AG09309 (cell line): ENCODE measurements around the gene PRTFDC1.
"Not testable (repeated sequence)": the region's sequence is repeated elsewhere in the genome, so short reads cannot be mapped to it uniquely, and the experiment has no call there.

Experiments used
- DNase-seq: peaks from one replicate; pipeline ENCODE4 v3.0.0-alpha.2; 2010; ENCODE audit warnings: low read depth
- H3K4me3 ChIP-seq: 2 replicates; pipeline ENCODE4 v1.5.1; 2011; ENCODE audit warnings: mild to moderate bottlenecking, low read depth, low read length, moderate library complexity; ENCODE audit not compliant: control insufficient read depth
- TF ChIP-seq, protein P1 (sequence below): IDR thresholded peaks from 2 replicates; pipeline ENCODE4 v1.5.1; 2011; ENCODE audit warnings: mild to moderate bottlenecking, low read depth, low read length, inconsistent platforms; ENCODE audit not compliant: insufficient read depth, control insufficient read depth; ENCODE audit errors: missing control alignments

PRTFDC1 gene

DNA sequence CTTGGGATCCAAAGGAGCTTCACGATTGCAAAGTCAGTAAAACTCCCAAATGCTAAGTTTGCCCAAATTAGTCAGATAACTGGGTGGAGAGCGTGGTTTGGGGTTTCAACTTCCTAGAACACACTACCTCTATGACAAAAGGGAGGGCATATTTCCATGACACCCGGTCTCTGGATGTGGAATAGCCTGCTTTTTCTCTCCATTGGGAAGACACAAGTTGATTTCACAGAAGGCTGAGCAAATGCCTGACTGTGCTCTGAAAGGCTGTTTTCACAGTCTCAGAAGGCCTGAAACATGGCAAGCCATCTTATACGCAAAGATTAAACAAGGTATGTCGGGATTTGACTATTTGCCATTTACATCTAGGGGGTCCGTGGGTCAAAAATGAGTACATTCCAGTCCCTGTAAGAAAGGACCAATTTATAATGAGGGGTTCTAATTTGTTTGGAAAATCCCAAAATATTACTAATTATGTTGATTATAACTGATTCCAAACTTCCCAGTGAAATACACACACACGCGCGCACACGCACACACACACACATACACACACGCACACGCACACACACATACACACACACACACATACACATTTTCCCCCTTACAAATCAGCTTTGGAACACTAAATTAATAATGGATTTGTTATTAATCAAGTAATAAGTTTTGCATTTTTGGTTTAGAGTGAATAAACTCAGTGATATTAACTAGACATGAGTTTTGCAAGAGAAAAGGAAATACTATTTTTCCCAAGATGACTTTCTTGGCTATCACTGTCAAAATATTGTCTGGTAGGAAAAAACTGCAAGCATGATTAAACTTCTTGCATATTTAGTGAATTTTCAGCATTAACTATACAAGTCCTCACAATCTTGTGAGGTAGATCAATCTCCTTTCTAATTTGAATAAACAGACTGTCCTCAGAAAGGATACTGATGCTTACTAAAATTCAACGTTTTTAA is 105.0 kb downstream of the PRTFDC1 start:
- TF ChIP-seq, protein P1, sequence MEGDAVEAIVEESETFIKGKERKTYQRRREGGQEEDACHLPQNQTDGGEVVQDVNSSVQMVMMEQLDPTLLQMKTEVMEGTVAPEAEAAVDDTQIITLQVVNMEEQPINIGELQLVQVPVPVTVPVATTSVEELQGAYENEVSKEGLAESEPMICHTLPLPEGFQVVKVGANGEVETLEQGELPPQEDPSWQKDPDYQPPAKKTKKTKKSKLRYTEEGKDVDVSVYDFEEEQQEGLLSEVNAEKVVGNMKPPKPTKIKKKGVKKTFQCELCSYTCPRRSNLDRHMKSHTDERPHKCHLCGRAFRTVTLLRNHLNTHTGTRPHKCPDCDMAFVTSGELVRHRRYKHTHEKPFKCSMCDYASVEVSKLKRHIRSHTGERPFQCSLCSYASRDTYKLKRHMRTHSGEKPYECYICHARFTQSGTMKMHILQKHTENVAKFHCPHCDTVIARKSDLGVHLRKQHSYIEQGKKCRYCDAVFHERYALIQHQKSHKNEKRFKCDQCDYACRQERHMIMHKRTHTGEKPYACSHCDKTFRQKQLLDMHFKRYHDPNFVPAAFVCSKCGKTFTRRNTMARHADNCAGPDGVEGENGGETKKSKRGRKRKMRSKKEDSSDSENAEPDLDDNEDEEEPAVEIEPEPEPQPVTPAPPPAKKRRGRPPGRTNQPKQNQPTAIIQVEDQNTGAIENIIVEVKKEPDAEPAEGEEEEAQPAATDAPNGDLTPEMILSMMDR = no peak
- H3K4me3 ChIP-seq = no peak overlapping the region
- DNase-seq = no peak

GRCh38 chr10:24844742-24845141 is 107.7 kb downstream of the PRTFDC1 start:
- TF ChIP-seq, protein P1 = no peak
- no peak for DNase-seq
- H3K4me3 ChIP-seq = no peak overlapping the region

GRCh38 chr10:24843256-24843655 is 109.2 kb downstream of the PRTFDC1 start:
- H3K4me3 ChIP-seq = no peak overlapping the region
- DNase-seq = no peak
- TF ChIP-seq, protein P1 = no peak

DNA sequence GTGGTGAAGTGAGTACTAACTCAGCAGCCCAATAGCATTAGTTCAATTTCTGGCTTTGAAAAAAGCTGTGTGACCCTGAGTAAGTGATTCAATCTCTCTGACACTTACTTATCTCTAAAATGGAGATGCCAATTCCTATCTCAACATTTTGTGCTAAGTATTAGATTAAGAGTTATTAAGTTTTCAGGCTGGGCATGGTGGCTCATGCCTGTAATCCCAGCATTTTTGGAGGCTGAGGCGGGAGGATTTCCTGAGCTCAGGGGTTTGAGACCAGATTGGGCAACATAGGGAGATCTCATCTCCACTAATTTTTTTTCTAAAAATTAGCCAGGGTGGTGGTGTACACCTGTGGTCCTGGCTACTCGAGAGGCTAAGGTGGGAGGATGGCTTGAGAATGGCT is 109.5 kb downstream of the PRTFDC1 start:
- TF ChIP-seq, protein P1 = no peak
- DNase-seq = no peak
- H3K4me3 ChIP-seq = no peak overlapping the region

GRCh38 chr10:24841530-24841929 is 110.9 kb downstream of the PRTFDC1 start:
- H3K4me3 ChIP-seq = no peak overlapping the region
- no peak for DNase-seq
- TF ChIP-seq, protein P1 = no peak

DNA sequence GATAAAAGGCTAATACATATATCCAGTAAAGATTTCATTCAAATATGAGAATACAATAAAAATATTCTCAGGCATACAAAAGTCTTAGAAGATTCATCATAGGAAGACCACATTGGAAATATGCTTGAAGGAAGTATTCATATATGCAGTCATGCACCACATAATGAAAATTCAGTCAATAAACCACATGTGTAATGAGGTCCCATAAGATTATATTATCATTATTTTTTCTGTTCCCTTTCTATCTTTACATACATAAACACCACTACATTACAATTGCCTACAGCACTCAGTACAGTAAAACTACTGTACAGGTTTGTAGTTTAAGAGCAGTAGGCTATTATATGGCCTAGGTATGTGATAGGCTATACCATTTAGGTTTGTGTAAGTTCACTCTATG is 111.6 kb downstream of the PRTFDC1 start:
- no peak overlapping the region for H3K4me3 ChIP-seq
- TF ChIP-seq, protein P1 = no peak
- DNase-seq = no peak

GRCh38 chr10:24837781-24838180 is 114.6 kb downstream of the PRTFDC1 start:
- not testable (repeated sequence) for H3K4me3 ChIP-seq

More at GRCh38 chr10:24837781-24838180, 114.6 kb downstream of the PRTFDC1 start:
- not testable (repeated sequence) for DNase-seq
